ENCODE measurements around the gene DMRTB1. TPM values are rescaled to one million over a fixed set of nuclear protein-coding genes. Genes with fewer than 3 reads are reported as not detected.

Gene DMRTB1
- polyA plus RNA-seq (2012; ENCODE audit: insufficient read length, low read depth), result not detected

- TF ChIP-seq POLR2AphosphoS5 (IDR thresholded peaks at IDR 0.05; ENCODE audit: low read depth, low read length), result no peak
- TF ChIP-seq REST (IDR thresholded peaks at IDR 0.05; ENCODE audit: insufficient read depth in 1 of 2, low read depth in 2 of 2, low read length in 2 of 2), result no peak
- no peak for TF ChIP-seq SIN3A (IDR thresholded peaks at IDR 0.05; ENCODE audit: borderline replicate concordance, insufficient read depth, low read length)
- no peak for TF ChIP-seq FOXP2 (optimal IDR thresholded peaks at IDR 0.05; ENCODE audit: borderline replicate concordance, extremely low read depth, extremely low read length, insufficient read depth)
- TF ChIP-seq TAF1 (IDR thresholded peaks at IDR 0.05; ENCODE audit: borderline replicate concordance, insufficient read depth, low read length), result no peak
Measured at GRCh38 chr1:53459321-53460175, at the start of gene DMRTB1. TSS of gene DMRTB1 (plus strand) at chr1:53459399. CDS start at chr1:53459454, 55 bp downstream.

- TF ChIP-seq TAF1 (IDR thresholded peaks at IDR 0.05; ENCODE audit: borderline replicate concordance, insufficient read depth, low read length) (no peak), POLR2AphosphoS5 (IDR thresholded peaks at IDR 0.05; ENCODE audit: low read depth, low read length) (no peak), SIN3A (IDR thresholded peaks at IDR 0.05; ENCODE audit: borderline replicate concordance, insufficient read depth, low read length) (no peak), FOXP2 (optimal IDR thresholded peaks at IDR 0.05; ENCODE audit: borderline replicate concordance, extremely low read depth, extremely low read length, insufficient read depth) (no peak), REST (IDR thresholded peaks at IDR 0.05; ENCODE audit: insufficient read depth in 1 of 2, low read depth in 2 of 2, low read length in 2 of 2) (no peak)
Measured at GRCh38 chr1:53409695-53410094, 49.5 kb upstream of the DMRTB1 start.

- no peak for TF ChIP-seq POLR2AphosphoS5 (IDR thresholded peaks at IDR 0.05; ENCODE audit: low read depth, low read length)
Measured at GRCh38 chr1:53410100-53410541, 49.1 kb upstream of the DMRTB1 start.

- TF ChIP-seq REST (IDR thresholded peaks at IDR 0.05; ENCODE audit: insufficient read depth in 1 of 2, low read depth in 2 of 2, low read length in 2 of 2) (no peak), POLR2AphosphoS5 (IDR thresholded peaks at IDR 0.05; ENCODE audit: low read depth, low read length) (no peak), TAF1 (IDR thresholded peaks at IDR 0.05; ENCODE audit: borderline replicate concordance, insufficient read depth, low read length) (no peak), FOXP2 (optimal IDR thresholded peaks at IDR 0.05; ENCODE audit: borderline replicate concordance, extremely low read depth, extremely low read length, insufficient read depth) (no peak), SIN3A (IDR thresholded peaks at IDR 0.05; ENCODE audit: borderline replicate concordance, insufficient read depth, low read length) (no peak)
Measured at GRCh38 chr1:53410701-53411100, 48.5 kb upstream of the DMRTB1 start.

- TF ChIP-seq TAF1 (IDR thresholded peaks at IDR 0.05; ENCODE audit: borderline replicate concordance, insufficient read depth, low read length) (no peak), REST (IDR thresholded peaks at IDR 0.05; ENCODE audit: insufficient read depth in 1 of 2, low read depth in 2 of 2, low read length in 2 of 2) (no peak), POLR2AphosphoS5 (IDR thresholded peaks at IDR 0.05; ENCODE audit: low read depth, low read length) (no peak), FOXP2 (optimal IDR thresholded peaks at IDR 0.05; ENCODE audit: borderline replicate concordance, extremely low read depth, extremely low read length, insufficient read depth) (no peak), SIN3A (IDR thresholded peaks at IDR 0.05; ENCODE audit: borderline replicate concordance, insufficient read depth, low read length) (no peak)
Measured at GRCh38 chr1:53411541-53412152, 47.6 kb upstream of the DMRTB1 start.

All from PFSK-1 (cell line).